Measurements from ENCODE around the gene CHD6. TPM values are rescaled to one million over a fixed set of nuclear protein-coding genes. Genes with fewer than 3 reads are reported as not detected.

Gene CHD6
- total RNA-seq, 2 experiments from 2014 or later: 26.9 to 45.7 TPM

- intact Hi-C loops (cut with micrococcal nuclease; ENCODE audit: unreplicated experiment): no loop called here
- no peak overlapping the region for H3K4me2 ChIP-seq (ENCODE audit: low read length)
These were observed 47.2 kb downstream of the CHD6 start for GRCh38 chr20:41571006-41571405.

GRCh38 chr20:41570557-41570956, 47.6 kb downstream of the CHD6 start:
- Histone ChIP-seq H3K36me3 (ENCODE audit: insufficient read depth, low read length) (no peaks in the 10 kb centered on the region; the same call in 1 of the 2 replicates), H2AFZ (ENCODE audit: low read length) (no peak overlapping the region), H3K9me3 (ENCODE audit: low read length) (peaks cover 14% of the 10 kb centered on the region; the same call in 1 of the 2 replicates), H3K4me1 (ENCODE audit: insufficient read depth, low read length, poor library complexity, severe bottlenecking) (peaks cover 13% of the 10 kb centered on the region), H3K79me2 (ENCODE audit: insufficient read depth, low read depth, low read length) (peaks cover 44% of the 10 kb centered on the region; the same call in 1 of the 2 replicates), H3K27ac (ENCODE audit: low read depth, low read length, poor library complexity, severe bottlenecking) (no peak overlapping the region), H4K20me1 (ENCODE audit: insufficient read depth, low read length) (peaks cover 7% of the 10 kb centered on the region), H3K9me2 (ENCODE audit: insufficient read depth, low read length) (no peaks in the 10 kb centered on the region), H3K4me2 (ENCODE audit: low read length) (no peak overlapping the region), H3K4me3 (ENCODE audit: low read depth, low read length, poor library complexity, severe bottlenecking) (no peak overlapping the region)
- intact Hi-C loops (cut with micrococcal nuclease; ENCODE audit: unreplicated experiment): no loop called here
- ChIA-PET CTCF (ENCODE audit: unreplicated experiment) (no interaction called here), POLR2A (interaction anchor here (0.7 to 1.6 kb wide), 2 partner anchors 21 to 35 kb away, joined by 3 read pairs; no protein-coding TSS in a partner anchor)
- DNase-seq (ENCODE audit: low spot score): no peak
- TF ChIP-seq EZH2phosphoT487 (IDR thresholded peaks at IDR 0.05; ENCODE audit: borderline replicate concordance, low read depth, low read length): no peak
- no TSS peak for BruUV-seq (replicated peaks)

More at GRCh38 chr20:41571006-41571405, 47.2 kb downstream of the CHD6 start:
- H4K20me1 ChIP-seq (ENCODE audit: insufficient read depth, low read length): peaks cover 7% of the 10 kb centered on the region
- TF ChIP-seq EZH2phosphoT487 (IDR thresholded peaks at IDR 0.05; ENCODE audit: borderline replicate concordance, low read depth, low read length) (no peak), CTCF (conservative IDR thresholded peaks at IDR 0.05; ENCODE audit: low read length) (no peak)
- BruUV-seq (replicated peaks): no TSS peak
- H3K9me2 ChIP-seq (ENCODE audit: insufficient read depth, low read length): no peaks in the 10 kb centered on the region
- POLR2A ChIA-PET: interaction anchor here (0.7 to 1.6 kb wide), 3 partner anchors 16 to 36 kb away, joined by 3 to 4 read pairs (median 3); no protein-coding TSS in a partner anchor
- H3K79me2 ChIP-seq (ENCODE audit: insufficient read depth, low read depth, low read length): peaks cover 48% of the 10 kb centered on the region; the same call in 1 of the 2 replicates
- CTCF ChIA-PET (ENCODE audit: unreplicated experiment): no interaction called here
- no peak overlapping the region for H3K4me3 ChIP-seq (ENCODE audit: low read depth, low read length, poor library complexity, severe bottlenecking)
- H2AFZ ChIP-seq (ENCODE audit: low read length): no peak overlapping the region
- DNase-seq (ENCODE audit: low spot score): no peak
- H3K36me3 ChIP-seq (ENCODE audit: insufficient read depth, low read length): no peaks in the 10 kb centered on the region; the same call in 1 of the 2 replicates
- H3K27ac ChIP-seq (ENCODE audit: low read depth, low read length, poor library complexity, severe bottlenecking): no peak overlapping the region
- peaks cover 16% of the 10 kb centered on the region; the same call in 1 of the 2 replicates for H3K9me3 ChIP-seq (ENCODE audit: low read length)
- H3K4me1 ChIP-seq (ENCODE audit: insufficient read depth, low read length, poor library complexity, severe bottlenecking): peaks cover 13% of the 10 kb centered on the region

- Histone ChIP-seq H3K4me1 (ENCODE audit: insufficient read depth, low read length, poor library complexity, severe bottlenecking) (peaks cover 6% of the 10 kb centered on the region), H2AFZ (ENCODE audit: low read length) (no peak overlapping the region), H3K9me2 (ENCODE audit: insufficient read depth, low read length) (no peaks in the 10 kb centered on the region), H3K4me2 (ENCODE audit: low read length) (no peak overlapping the region), H4K20me1 (ENCODE audit: insufficient read depth, low read length) (peaks cover 7% of the 10 kb centered on the region), H3K27ac (ENCODE audit: low read depth, low read length, poor library complexity, severe bottlenecking) (no peak overlapping the region), H3K4me3 (ENCODE audit: low read depth, low read length, poor library complexity, severe bottlenecking) (no peak overlapping the region), H3K36me3 (ENCODE audit: insufficient read depth, low read length) (no peaks in the 10 kb centered on the region), H3K9me3 (ENCODE audit: low read length) (no peaks in the 10 kb centered on the region), H3K79me2 (ENCODE audit: insufficient read depth, low read depth, low read length) (peaks cover 28% of the 10 kb centered on the region; the same call in 1 of the 2 replicates)
- BruUV-seq (replicated peaks): no TSS peak
- intact Hi-C loops (cut with micrococcal nuclease; ENCODE audit: unreplicated experiment): loop anchor here (5.0 kb wide), 1 partner anchor 125 kb away; no protein-coding TSS in a partner anchor
- POLR2A ChIA-PET: interaction anchor here (0.7 kb wide), 1 partner anchor 76 kb away, joined by 4 read pairs; no protein-coding TSS in a partner anchor
- no peak for DNase-seq (ENCODE audit: low spot score)
- no peak for TF ChIP-seq EZH2phosphoT487 (IDR thresholded peaks at IDR 0.05; ENCODE audit: borderline replicate concordance, low read depth, low read length)
- TF ChIP-seq CTCF (conservative IDR thresholded peaks at IDR 0.05; ENCODE audit: low read length): no peak
- CTCF ChIA-PET (ENCODE audit: unreplicated experiment): no interaction called here
These were observed 50.6 kb downstream of the CHD6 start for GRCh38 chr20:41567615-41568014.

Measured in OCI-LY7 (cell line).